ENCODE results near the gene C2orf81.

The C2orf81 gene

DNA sequence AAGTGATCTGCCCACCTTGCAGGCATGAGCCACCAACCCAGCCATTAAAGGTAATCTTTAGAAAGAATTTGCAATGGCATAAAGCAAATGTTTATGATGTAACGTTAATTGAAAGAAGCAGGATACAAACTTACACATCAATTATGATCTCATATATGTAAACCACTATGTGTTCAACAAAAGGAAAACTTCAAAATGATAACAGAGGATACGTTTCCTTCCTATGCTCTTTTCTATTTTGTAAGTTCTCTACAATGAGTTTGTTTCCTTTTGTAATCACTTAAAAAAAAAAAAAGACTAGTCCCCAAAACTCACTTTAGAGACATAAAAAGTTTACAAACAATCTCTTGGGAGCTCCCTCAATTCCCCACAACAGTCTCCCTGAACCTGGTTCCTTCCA lies 1.4 kb downstream of the C2orf81 start:
- H3K4me2 ChIP-seq (ENCODE audit: insufficient read depth, low read length) = no peak overlapping the region
- H3K36me3 ChIP-seq (ENCODE audit: insufficient read depth, low read length) = peaks cover 16% of the 10 kb centered on the region
- H3K9me3 ChIP-seq (ENCODE audit: insufficient read depth, low read length, severe bottlenecking) = no peaks in the 10 kb centered on the region
- TF ChIP-seq EZH2 (IDR thresholded peaks at IDR 0.05; ENCODE audit: borderline replicate concordance, low read depth, low read length, severe bottlenecking) = no peak
- TF ChIP-seq CTCF (IDR thresholded peaks at IDR 0.05; ENCODE audit: borderline replicate concordance, extremely low read depth, low read length, poor library complexity, severe bottlenecking) = no peak
- H3K79me2 ChIP-seq (ENCODE audit: insufficient read depth, low read length) = peaks cover 12% of the 10 kb centered on the region
- H3K27ac ChIP-seq (ENCODE audit: low read length) = no peak overlapping the region
- no peak for ATAC-seq (ENCODE audit: insufficient read depth, low read depth)
- no peaks in the 10 kb centered on the region for H3K27me3 ChIP-seq (ENCODE audit: insufficient read depth, low read length, poor library complexity)
- H3K4me1 ChIP-seq (ENCODE audit: insufficient read depth, low read length) = peaks cover 32% of the 10 kb centered on the region
- H3K9ac ChIP-seq (ENCODE audit: low read depth, low read length) = no peak overlapping the region
- no peak overlapping the region for H2AFZ ChIP-seq (ENCODE audit: low read depth, low read length)
- no peak overlapping the region for H3K4me3 ChIP-seq (ENCODE audit: low read depth in 1 of 2, low read length in 2 of 2)
- H4K20me1 ChIP-seq (ENCODE audit: insufficient read depth, low read length) = no peaks in the 10 kb centered on the region
- no peak for DNase-seq

DNA sequence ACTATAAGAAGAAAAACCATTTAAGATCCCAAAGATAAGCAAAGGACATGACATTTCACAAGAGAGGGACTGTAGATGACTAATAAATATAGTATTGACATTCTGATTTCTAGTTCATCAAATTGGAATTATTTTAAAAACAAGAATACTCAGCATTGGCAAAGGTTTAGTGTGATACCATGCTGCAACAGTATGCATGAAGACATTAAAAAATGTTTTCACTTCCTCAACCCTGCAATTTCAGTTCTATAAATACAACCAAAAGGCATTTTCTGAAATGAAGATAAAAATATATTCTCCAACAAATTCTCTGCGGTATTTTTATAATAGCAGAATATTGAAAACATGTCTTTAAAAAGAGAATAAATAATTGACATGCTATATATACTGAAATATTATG lies 2.1 kb downstream of the C2orf81 start:
- TF ChIP-seq EZH2 (IDR thresholded peaks at IDR 0.05; ENCODE audit: borderline replicate concordance, low read depth, low read length, severe bottlenecking) = no peak
- TF ChIP-seq CTCF (IDR thresholded peaks at IDR 0.05; ENCODE audit: borderline replicate concordance, extremely low read depth, low read length, poor library complexity, severe bottlenecking) = no peak
- no peaks in the 10 kb centered on the region for H3K9me3 ChIP-seq (ENCODE audit: insufficient read depth, low read length, severe bottlenecking)
- H3K27ac ChIP-seq (ENCODE audit: low read length) = no peak overlapping the region
- DNase-seq = no peak
- H3K9ac ChIP-seq (ENCODE audit: low read depth, low read length) = no peak overlapping the region
- H2AFZ ChIP-seq (ENCODE audit: low read depth, low read length) = no peak overlapping the region
- no peak for ATAC-seq (ENCODE audit: insufficient read depth, low read depth)
- H3K27me3 ChIP-seq (ENCODE audit: insufficient read depth, low read length, poor library complexity) = no peaks in the 10 kb centered on the region
- peaks cover 32% of the 10 kb centered on the region for H3K4me1 ChIP-seq (ENCODE audit: insufficient read depth, low read length)
- peaks cover 12% of the 10 kb centered on the region for H3K79me2 ChIP-seq (ENCODE audit: insufficient read depth, low read length)
- H3K4me3 ChIP-seq (ENCODE audit: low read depth in 1 of 2, low read length in 2 of 2) = no peak overlapping the region
- peaks cover 10% of the 10 kb centered on the region for H3K36me3 ChIP-seq (ENCODE audit: insufficient read depth, low read length)
- no peaks in the 10 kb centered on the region for H4K20me1 ChIP-seq (ENCODE audit: insufficient read depth, low read length)
- H3K4me2 ChIP-seq (ENCODE audit: insufficient read depth, low read length) = no peak overlapping the region

DNA sequence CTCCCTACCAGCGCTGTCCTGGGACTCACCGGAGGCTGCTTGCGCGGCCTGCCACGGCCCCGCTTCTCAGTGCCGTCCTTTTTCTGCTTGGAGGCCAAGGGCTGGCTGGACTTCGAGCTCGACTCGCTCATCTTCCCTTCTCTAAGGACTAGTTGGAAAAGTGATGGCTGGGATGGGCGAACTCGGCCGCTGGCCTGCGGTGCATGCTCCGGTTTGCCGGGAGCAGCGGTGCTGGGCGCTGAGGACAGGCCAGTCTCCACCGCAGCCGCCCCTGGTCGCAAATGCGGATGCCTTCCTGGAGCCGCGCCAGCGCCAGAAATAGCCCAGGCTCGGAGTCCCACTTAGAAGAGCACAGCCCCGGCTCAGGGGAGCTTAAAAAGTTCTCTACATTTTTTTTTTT lies 3.1 kb downstream of the C2orf81 start:
- H2AFZ ChIP-seq (ENCODE audit: low read depth, low read length) = no peak overlapping the region
- no peaks in the 10 kb centered on the region for H3K9me3 ChIP-seq (ENCODE audit: insufficient read depth, low read length, severe bottlenecking)

More for the DNA sequence above, 3.1 kb downstream of the C2orf81 start:
- ATAC-seq (ENCODE audit: insufficient read depth, low read depth) (no peak), DNase-seq (no peak)
- H3K79me2 ChIP-seq (ENCODE audit: insufficient read depth, low read length) = peaks cover 12% of the 10 kb centered on the region
- H3K27me3 ChIP-seq (ENCODE audit: insufficient read depth, low read length, poor library complexity) = no peaks in the 10 kb centered on the region
- no peak overlapping the region for H3K27ac ChIP-seq (ENCODE audit: low read length)
- peaks cover under 1% of the 10 kb centered on the region; the same call in 1 of the 2 replicates for H3K36me3 ChIP-seq (ENCODE audit: insufficient read depth, low read length)
- H3K4me3 ChIP-seq (ENCODE audit: low read depth in 1 of 2, low read length in 2 of 2) = no peak overlapping the region
- peaks cover 27% of the 10 kb centered on the region for H3K4me1 ChIP-seq (ENCODE audit: insufficient read depth, low read length)
- TF ChIP-seq CTCF (IDR thresholded peaks at IDR 0.05; ENCODE audit: borderline replicate concordance, extremely low read depth, low read length, poor library complexity, severe bottlenecking) (no peak), EZH2 (IDR thresholded peaks at IDR 0.05; ENCODE audit: borderline replicate concordance, low read depth, low read length, severe bottlenecking) (no peak)
- H3K4me2 ChIP-seq (ENCODE audit: insufficient read depth, low read length) = no peak overlapping the region
- no peaks in the 10 kb centered on the region for H4K20me1 ChIP-seq (ENCODE audit: insufficient read depth, low read length)
- H3K9ac ChIP-seq (ENCODE audit: low read depth, low read length) = no peak overlapping the region
